Gastrocnemius medialis (tissue), 4 donors: ENCODE results near the gene ZFP1. TPM values are rescaled to one million over a fixed set of nuclear protein-coding genes. Genes with fewer than 3 reads are reported as not detected.
"Not testable (repeated sequence)": the region's sequence is repeated elsewhere in the genome, so short reads cannot be mapped to it uniquely, and the experiment has no call there.

Experiments
- ATAC-seq, 2 donors: fragments of 150-250 bp; one replicate each; pipeline ENCODE4 v1.9.1; 2016
- DNase-seq, 2 donors: peaks; one replicate each; pipeline ENCODE4 v3.0.0-alpha.2; 2019
- H3K27ac ChIP-seq, 4 donors: fragments of 200-600 bp; sonication (generic); 1 replicate in 1 of 4; 2 replicates in 3 of 4; pipeline ENCODE4 v1.5.1; 2016 to 2018; ENCODE audit warnings: mild to moderate bottlenecking in 2 of 4, moderate library complexity in 1 of 4
- H3K27me3 ChIP-seq, 3 donors: fragments of 200-600 bp; sonication (generic) in 2 of 3; 1 replicate in 1 of 3; 2 replicates in 2 of 3; pipeline versions ENCODE4 v1.5.1 to v1.6.0; 2016 to 2019; ENCODE audit warnings: mild to moderate bottlenecking in 1 of 3, moderate library complexity in 1 of 3
- H3K36me3 ChIP-seq, 2 donors: fragments of 200-600 bp; sonication (generic) in 1 of 2; one replicate each; pipeline ENCODE4 v1.5.1; 2017 to 2018
- H3K4me1 ChIP-seq, 2 donors: fragments of 200-600 bp; sonication (generic) in 1 of 2; one replicate each; pipeline ENCODE4 v1.5.1; 2016 to 2017; ENCODE audit warnings: mild to moderate bottlenecking in 2 of 2
- H3K4me3 ChIP-seq, 4 donors: fragments of 200-600 bp; sonication (generic) in 3 of 4; 1 replicate in 1 of 4; 2 replicates in 3 of 4; pipeline ENCODE4 v1.5.1; 2016 to 2019; ENCODE audit warnings: mild to moderate bottlenecking in 2 of 4
- H3K9me3 ChIP-seq, 3 donors: fragments of 200-600 bp; sonication (generic) in 2 of 3; 1 replicate in 1 of 3; 2 replicates in 2 of 3; pipeline ENCODE4 v1.5.1; 2016 to 2019
- CTCF ChIP-seq, 5 experiments: fragments of 450-650 bp in 3 of 5; fragments of 200-600 bp in 2 of 5; sonication (generic) in 2 of 5; IDR thresholded peaks in 4 of 5; conservative IDR thresholded peaks in 1 of 5; 1 replicate in 4 of 5; 2 replicates in 1 of 5; pipeline ENCODE4 v1.5.1; 2016 to 2019; ENCODE audit warnings: antibody characterized with exemption in 5 of 5, mild to moderate bottlenecking in 3 of 5, moderate library complexity in 3 of 5
- POLR2A ChIP-seq, 2 donors: fragments of 450-650 bp; IDR thresholded peaks; one replicate each; pipeline ENCODE4 v1.6.1; 2017; ENCODE audit warnings: antibody characterized with exemption in 2 of 2, mild to moderate bottlenecking in 2 of 2, moderate library complexity in 2 of 2
- in situ Hi-C, 4 donors: fragments of 200-750 bp; cut with MboI; loops; one replicate each; pipeline versions ENCODE4 v1.15.0 to v1.8.0; 2017; ENCODE audit warnings: low sequenced_read_pairs in 4 of 4
- intact Hi-C: fragments of 100-400 bp; cut with DNase I; formaldehyde crosslinking; loops from one replicate; pipeline ENCODE4 v1.15.1; 2023; ENCODE audit warnings: low total_unique reads
- total RNA-seq, 4 donors: library from RNA; depleted of rRNA; stranded (reverse); fragments of >200 nt; gene quantifications; one replicate each; pipeline versions ENCODE4 v1.1.0 to v1.2.3, GENCODE V29; 2016

Gene ZFP1
- total RNA-seq, 4 donors from 2014 or later: 4.1 to 11.0 (median 6.5) TPM

GRCh38 chr16:75120253-75120652, 28.1 kb upstream of the ZFP1 start:
- no peak for ATAC-seq
- intact Hi-C loops: no loop called here
- Histone ChIP-seq H3K27me3 (no peaks in the 10 kb centered on the region), H3K27ac (no peak overlapping the region), H3K9me3 (peaks cover 0 to 7% (median 0%) of the 10 kb centered on the region in 3 donors), H3K4me3 (no peak overlapping the region), H3K36me3 (no peaks in the 10 kb centered on the region), H3K4me1 (peaks cover 12 to 16% of the 10 kb centered on the region in 2 donors)
- in situ Hi-C loops: no loop called here
- no peak for TF ChIP-seq POLR2A (IDR thresholded peaks at IDR 0.05)
- TF ChIP-seq CTCF (IDR thresholded peaks at IDR 0.05 in 4 of 5, conservative IDR thresholded peaks at IDR 0.05 in 1 of 5): no peak
- DNase-seq: no peak

DNA sequence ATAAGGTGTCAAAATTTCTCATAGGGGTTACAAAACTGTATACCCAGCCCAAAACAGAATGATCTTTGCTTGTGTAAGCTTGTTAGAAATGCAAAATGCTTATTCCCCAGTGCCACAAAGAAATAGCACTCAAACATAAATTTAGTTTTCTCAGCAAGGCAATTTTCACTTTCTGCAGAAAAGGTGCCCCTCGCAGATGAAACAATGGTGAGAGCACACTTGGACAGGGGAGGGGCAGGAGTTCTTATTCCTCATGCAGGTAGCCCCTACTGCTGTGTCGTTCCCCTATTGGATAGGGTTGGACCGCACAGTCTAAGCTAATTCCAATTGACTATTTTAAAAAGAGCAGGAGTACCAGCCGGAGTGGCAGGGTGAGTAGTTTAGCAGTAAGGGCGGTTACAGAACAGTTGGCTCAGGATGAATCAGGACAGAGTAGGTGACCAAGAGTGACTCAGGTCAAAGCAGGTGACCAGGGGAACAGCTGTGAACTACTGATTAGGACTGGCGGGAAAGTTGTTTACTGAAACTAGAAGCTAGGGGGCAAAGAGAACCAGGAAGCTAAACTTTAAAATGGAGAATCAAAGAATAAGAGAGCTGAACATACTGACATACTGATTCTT, 26.3 kb upstream of the ZFP1 start:
- Histone ChIP-seq H3K4me3 (no peak overlapping the region), H3K9me3 (peaks cover 0 to 7% (median 0%) of the 10 kb centered on the region in 3 donors), H3K36me3 (no peaks in the 10 kb centered on the region), H3K27me3 (no peaks in the 10 kb centered on the region), H3K4me1 (peaks cover 2 to 3% of the 10 kb centered on the region in 2 donors), H3K27ac (no peak overlapping the region)
- in situ Hi-C loops: no loop called here
- ATAC-seq (no peak), DNase-seq (no peak)
- intact Hi-C loops: no loop called here
- TF ChIP-seq CTCF (IDR thresholded peaks at IDR 0.05 in 4 of 5, conservative IDR thresholded peaks at IDR 0.05 in 1 of 5) (no peak), POLR2A (IDR thresholded peaks at IDR 0.05) (no peak)

DNA sequence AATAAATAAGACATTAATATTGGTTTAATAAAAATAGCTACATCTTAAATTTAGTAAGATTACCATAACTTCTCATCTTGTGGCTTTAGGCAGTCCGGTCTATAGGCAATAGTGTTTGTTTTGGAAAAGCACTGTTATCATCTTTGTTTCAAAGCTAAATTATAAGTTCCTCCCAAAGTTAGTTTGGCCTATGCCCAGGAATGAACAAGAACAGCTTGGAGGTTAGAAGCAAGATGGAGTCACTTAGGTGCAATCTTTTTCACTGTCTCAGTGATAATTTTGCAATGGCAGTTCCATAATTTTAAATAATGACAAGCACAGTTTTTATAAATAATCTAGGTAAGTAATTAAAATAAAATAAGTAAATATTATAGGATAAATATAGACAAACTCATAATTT, 25.7 kb upstream of the ZFP1 start:
- in situ Hi-C loops (no loop called here), intact Hi-C loops (no loop called here)
- ATAC-seq (no peak), DNase-seq (no peak)
- TF ChIP-seq CTCF (IDR thresholded peaks at IDR 0.05 in 4 of 5, conservative IDR thresholded peaks at IDR 0.05 in 1 of 5): no peak
- TF ChIP-seq POLR2A (IDR thresholded peaks at IDR 0.05): no peak
- no peaks in the 10 kb centered on the region for H3K4me1 ChIP-seq
- no peaks in the 10 kb centered on the region for H3K36me3 ChIP-seq
- H3K4me3 ChIP-seq: no peak overlapping the region
- H3K27ac ChIP-seq: no peak overlapping the region
- H3K27me3 ChIP-seq: no peaks in the 10 kb centered on the region
- H3K9me3 ChIP-seq: peaks cover 0 to 7% (median 0%) of the 10 kb centered on the region in 3 donors

- no peak for DNase-seq
- no peaks in the 10 kb centered on the region for H3K27me3 ChIP-seq
- H3K27ac ChIP-seq: no peak overlapping the region
- no peaks in the 10 kb centered on the region for H3K36me3 ChIP-seq
- ATAC-seq: no peak
- intact Hi-C loops (no loop called here), in situ Hi-C loops (no loop called here)
- no peaks in the 10 kb centered on the region for H3K4me1 ChIP-seq
- no peaks in the 10 kb centered on the region for H3K9me3 ChIP-seq
- TF ChIP-seq POLR2A (IDR thresholded peaks at IDR 0.05): no peak
- TF ChIP-seq CTCF (IDR thresholded peaks at IDR 0.05 in 4 of 5, conservative IDR thresholded peaks at IDR 0.05 in 1 of 5): no peak
- no peak overlapping the region for H3K4me3 ChIP-seq
Observed at GRCh38 chr16:75127713-75128415, 20.5 kb upstream of the ZFP1 start.

GRCh38 chr16:75129421-75130149, 18.7 kb upstream of the ZFP1 start:
- H3K4me3 ChIP-seq, intact Hi-C loops, ATAC-seq: not testable (repeated sequence)

More at GRCh38 chr16:75129421-75130149, 18.7 kb upstream of the ZFP1 start:
- H3K4me1 ChIP-seq, H3K27ac ChIP-seq, in situ Hi-C loops, H3K27me3 ChIP-seq, H3K36me3 ChIP-seq, DNase-seq, H3K9me3 ChIP-seq: not testable (repeated sequence)
